Suprapubic skin (tissue), 3 donors: ENCODE data around the gene ERGIC1.

Experiments used
- CTCF ChIP-seq, 2 donors: fragments of 200-600 bp in 1 of 2; fragments of 450-650 bp in 1 of 2; sonication (generic) in 1 of 2; IDR thresholded peaks; one replicate each; pipeline ENCODE4 v1.5.1; 2016 to 2019; ENCODE audit warnings: antibody characterized with exemption in 2 of 2, mild to moderate bottlenecking in 1 of 2, moderate library complexity in 1 of 2
- POLR2AphosphoS5 ChIP-seq, 3 donors: sonication (generic); formaldehyde crosslinking; IDR thresholded peaks; one replicate each; pipeline ENCODE4 v1.6.1; 2017; ENCODE audit warnings: antibody characterized with exemption in 3 of 3

GRCh38 chr5:172801179-172801671, 32.8 kb upstream of the ERGIC1 start:
- TF ChIP-seq POLR2AphosphoS5 (IDR thresholded peaks at IDR 0.05) (no peak), CTCF (IDR thresholded peaks at IDR 0.05) (no peak)
